C4-2B (cell line): Measurements from ENCODE around the gene PISD.

Experiments
- ZFX ChIP-seq: fragments of 450-650 bp; IDR thresholded peaks from 2 replicates; pipeline ENCODE4 v1.6.1; 2017
- TF ChIP-seq, protein P1 (sequence below): fragments of 450-650 bp; conservative IDR thresholded peaks from 2 replicates; pipeline ENCODE4 v1.5.1; 2017; ENCODE audit warnings: mild to moderate bottlenecking

GRCh38 chr22:31647523-31648320 is 14.3 kb downstream of the PISD start:
- TF ChIP-seq, protein P1, sequence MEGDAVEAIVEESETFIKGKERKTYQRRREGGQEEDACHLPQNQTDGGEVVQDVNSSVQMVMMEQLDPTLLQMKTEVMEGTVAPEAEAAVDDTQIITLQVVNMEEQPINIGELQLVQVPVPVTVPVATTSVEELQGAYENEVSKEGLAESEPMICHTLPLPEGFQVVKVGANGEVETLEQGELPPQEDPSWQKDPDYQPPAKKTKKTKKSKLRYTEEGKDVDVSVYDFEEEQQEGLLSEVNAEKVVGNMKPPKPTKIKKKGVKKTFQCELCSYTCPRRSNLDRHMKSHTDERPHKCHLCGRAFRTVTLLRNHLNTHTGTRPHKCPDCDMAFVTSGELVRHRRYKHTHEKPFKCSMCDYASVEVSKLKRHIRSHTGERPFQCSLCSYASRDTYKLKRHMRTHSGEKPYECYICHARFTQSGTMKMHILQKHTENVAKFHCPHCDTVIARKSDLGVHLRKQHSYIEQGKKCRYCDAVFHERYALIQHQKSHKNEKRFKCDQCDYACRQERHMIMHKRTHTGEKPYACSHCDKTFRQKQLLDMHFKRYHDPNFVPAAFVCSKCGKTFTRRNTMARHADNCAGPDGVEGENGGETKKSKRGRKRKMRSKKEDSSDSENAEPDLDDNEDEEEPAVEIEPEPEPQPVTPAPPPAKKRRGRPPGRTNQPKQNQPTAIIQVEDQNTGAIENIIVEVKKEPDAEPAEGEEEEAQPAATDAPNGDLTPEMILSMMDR = no peak
- TF ChIP-seq ZFX = no peak
